Prostate gland (tissue), 2 donors: Measurements from ENCODE around the gene HSPH1.

Experiments
- CTCF ChIP-seq, 4 experiments: fragments of 200-600 bp in 2 of 4; fragments of 450-650 bp in 2 of 4; sonication (generic) in 2 of 4; IDR thresholded peaks; 1 replicate in 3 of 4; 2 replicates in 1 of 4; pipeline ENCODE4 v1.5.1; 2016 to 2019; ENCODE audit warnings: antibody characterized with exemption in 4 of 4, mild to moderate bottlenecking in 2 of 4, moderate library complexity in 2 of 4
- POLR2A ChIP-seq: fragments of 450-650 bp; IDR thresholded peaks from one replicate; pipeline ENCODE4 v1.6.1; 2016; ENCODE audit warnings: antibody characterized with exemption, mild to moderate bottlenecking
- POLR2AphosphoS5 ChIP-seq: sonication (generic); formaldehyde crosslinking; IDR thresholded peaks from one replicate; pipeline ENCODE4 v1.6.1; 2017; ENCODE audit warnings: antibody characterized with exemption

GRCh38 chr13:31096654-31097302 is 64.9 kb downstream of the HSPH1 start:
- TF ChIP-seq CTCF (IDR thresholded peaks at IDR 0.05) (no peak), POLR2A (no peak), POLR2AphosphoS5 (no peak)
